ENCODE data around the gene SLC35F3.
"Not testable (repeated sequence)": the region's sequence is repeated elsewhere in the genome, so short reads cannot be mapped to it uniquely, and the experiment has no call there.

SLC35F3 gene

DNA sequence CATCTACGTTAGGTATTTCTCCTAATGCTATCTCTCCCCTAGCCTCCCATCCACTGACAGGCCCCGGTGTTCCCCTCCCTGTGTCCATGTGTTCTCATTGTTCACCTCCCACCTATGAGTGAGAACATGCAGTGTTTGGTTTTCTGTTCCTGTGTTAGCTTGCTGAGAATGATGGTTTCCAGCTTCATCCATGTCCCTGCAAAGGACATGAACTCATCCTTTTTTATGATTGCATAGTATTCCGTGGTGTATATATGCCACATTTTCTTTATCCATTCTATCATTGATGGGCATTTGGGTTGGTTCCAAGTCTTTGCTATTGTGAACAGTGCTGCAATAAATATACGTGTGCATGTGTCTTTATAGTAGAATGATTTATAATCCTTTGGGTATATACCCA lies 247.9 kb downstream of the SLC35F3 start:
- DNase-seq: not testable (repeated sequence)

DNA sequence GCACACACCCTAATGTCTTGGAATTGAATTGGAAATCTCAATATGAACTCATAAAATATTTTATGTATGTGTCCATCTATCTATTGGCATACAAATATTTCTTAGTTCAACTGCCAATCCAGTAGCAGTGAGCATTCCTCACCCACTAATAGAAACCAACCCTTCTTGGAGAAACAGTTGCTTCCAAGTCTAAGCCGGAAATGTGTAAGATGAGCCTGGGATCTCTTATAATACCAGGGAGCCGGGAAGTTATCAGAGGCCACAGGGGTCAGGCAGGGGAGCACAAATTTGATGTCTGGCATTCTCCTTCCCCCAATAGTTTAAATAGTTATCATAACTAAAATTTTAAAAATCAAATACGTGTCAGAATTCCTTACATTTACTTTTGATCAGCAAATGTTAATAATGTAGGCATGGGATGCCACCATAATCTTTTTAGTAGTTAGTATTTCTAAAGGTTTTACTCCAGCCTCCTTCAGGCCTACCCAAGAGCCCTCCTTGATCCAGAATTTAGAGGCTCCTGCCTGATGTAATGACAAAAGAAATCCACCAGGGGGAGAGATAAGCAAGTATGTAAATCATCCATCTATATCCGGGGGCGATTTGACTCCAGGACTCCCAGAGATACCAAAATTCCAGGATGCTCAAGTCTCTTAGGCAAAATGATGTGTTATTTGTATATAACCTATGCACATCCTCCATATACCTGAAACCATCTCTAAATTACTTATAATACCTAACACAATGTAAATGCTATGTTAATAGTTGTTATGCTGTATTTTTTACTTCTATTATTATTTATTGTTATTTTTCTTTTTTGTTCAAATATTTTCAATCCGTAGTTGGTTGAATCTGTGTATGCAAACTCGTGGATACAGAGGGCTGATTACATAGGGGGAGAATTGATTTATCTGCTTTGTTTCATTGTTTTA lies 250.1 kb downstream of the SLC35F3 start:
- no peak for DNase-seq

DNA sequence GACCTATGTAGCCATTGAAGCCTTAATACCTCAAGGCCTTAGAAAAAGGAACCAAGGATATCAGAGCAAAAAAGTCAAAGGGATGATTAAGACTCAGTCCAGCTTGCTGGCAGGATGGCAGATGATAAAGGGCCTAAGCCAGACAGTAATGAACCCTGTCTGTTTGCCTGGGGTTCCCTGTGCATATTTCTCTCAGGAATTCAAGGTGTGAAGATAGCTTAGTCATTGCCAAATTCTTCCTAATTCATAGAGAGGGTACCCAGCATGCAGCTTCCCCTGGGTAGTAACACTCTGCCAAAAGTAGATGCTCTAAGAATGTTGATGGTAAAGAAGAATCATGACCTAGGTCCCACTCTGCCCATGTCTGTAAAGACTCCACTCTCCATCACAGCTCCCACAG lies 258.2 kb downstream of the SLC35F3 start:
- DNase-seq: no peak

DNA sequence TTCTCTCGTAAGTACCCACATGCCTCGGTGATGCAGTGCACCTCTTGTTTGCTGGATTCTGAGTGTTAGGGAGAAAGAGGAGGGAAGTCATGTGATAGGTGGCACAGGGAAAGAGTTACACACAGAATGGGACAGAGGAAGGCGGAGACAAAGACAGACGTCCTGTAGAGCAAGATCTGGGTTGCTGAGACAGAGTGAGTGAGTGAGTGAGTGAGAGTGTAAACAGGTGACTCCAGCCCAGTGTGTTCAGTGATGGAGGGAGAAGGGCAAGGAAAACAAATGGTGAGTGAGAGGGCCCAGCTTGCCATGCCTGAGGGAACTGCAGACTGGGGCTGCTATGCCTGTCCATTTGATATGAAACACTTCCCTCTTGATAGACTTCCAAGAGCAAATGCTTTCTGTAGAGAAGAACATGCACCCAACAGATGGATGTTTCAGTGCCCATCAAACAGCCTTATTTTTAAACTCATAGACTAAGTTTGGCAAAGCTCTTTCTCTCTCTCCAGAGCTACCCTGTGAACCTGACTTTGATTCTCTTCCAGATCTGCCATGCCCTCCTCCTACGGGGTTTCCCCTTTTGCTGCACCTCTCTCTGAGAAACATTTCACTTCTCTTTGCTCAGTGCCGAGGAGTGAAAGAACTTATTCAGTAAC lies 258.9 kb downstream of the SLC35F3 start:
- DNase-seq: no peak

DNA sequence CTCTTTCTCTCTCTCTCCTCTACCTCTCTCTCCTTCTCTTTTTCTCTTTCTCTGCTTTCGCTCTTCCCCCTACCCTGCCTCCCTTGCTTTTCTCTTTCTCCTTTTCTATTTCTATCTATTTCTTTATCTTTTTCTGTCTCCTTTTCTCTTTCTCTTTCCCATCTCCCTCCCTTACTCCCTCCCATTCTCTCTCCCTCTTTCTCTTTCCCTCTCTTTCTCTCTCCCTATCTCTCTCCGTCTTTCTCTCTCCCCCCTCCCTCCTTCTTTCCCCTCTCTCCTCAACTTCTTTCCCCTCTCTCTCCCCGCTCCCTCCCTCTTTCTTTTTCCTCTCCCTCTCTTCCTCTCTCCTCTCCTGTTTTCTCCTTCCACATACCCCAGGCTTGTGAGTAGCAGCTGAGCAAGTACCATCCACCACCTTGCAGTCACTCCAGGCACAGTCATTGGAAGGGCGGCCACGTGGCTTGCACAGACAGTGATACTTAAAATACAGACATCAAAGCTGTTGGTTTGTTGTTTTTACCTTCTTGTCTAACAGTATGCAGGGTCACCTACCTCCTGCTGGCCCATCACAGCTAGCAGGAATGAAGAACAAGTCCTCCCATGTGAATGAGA lies 259.7 kb downstream of the SLC35F3 start:
- no peak for DNase-seq

DNA sequence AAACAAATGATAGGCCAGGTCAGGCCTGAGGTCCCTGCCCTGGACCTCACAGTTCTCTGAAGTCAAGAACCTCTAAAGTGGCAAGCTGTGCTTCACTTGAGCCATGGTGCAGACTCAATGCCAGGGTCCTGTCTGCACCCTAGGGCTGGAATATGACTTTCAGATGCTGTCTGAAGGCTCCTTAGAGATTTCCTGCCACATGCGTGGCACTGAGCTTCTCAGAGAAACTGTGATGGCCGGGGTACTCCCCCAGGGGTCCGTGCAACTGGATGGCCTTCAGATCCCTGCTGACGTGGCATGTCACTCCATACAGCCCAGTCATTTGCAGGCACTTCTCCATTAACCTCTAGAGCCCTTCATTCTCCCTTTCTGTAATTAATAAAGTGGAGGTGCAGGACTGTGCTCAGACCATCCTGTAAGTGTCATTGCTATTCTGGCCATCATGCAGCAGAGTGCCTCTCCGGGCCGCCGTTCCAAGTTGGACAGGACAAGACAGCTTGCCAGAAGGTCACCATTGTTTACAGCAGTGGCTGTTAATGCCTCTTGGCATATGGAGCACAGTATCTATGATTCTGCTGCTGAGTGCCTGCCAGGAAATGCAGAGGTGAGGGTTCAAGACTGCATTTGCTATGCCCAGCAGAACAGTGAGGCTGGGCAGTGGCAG lies 263.7 kb downstream of the SLC35F3 start:
- no peak for DNase-seq

DNA sequence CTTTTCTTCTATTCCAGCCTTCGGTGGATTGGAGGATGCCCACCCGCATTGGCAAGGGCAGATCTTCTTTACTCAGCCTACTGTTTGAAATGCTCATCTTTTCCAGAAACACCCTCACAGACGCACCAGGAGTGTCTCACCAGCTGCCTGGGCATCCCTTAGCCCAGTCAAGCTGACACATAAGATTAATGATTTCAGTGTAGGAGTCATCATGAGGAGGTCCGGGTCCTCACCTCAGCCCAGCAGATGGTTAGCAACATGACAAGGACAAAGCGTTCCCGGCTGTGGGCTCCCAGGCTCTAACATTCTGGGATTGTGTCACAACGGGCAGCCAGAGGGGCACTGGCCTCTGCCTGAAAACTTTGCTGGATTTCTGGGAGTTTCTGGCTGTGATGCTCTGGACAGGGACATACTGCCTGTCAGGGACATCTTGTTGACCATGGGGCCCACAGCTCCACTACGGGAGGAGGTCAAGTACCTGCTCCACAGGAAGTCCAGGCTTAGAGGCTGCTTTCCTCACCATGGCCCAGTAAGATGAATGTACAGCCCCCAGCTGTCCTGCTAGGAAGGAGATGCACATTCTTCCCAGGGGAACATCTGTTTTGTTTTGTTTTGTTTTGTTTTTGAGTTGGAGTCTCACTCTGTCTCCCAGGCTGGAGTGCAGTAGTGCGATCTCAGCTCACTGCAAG lies 264.8 kb downstream of the SLC35F3 start:
- DNase-seq: no peak

DNA sequence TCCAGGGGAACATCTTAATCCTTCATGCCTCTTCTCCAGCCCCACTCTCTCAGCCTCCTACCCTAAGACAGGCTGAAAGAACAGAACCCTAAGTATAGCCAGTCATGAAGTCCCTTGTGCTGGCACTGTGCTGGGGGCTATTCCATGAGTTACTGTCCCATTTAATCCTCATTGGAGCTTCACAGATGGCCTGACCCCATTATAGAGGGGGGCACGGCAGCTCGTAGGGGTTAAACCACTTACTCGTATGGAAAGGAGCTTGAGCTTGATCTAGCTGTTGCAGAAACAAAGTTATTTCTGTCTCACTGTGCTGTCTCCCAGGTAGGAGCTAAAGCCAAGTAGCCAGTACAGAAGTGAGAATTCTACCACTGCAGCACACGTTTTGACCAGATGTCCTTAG lies 265.6 kb downstream of the SLC35F3 start:
- DNase-seq: no peak

DNA sequence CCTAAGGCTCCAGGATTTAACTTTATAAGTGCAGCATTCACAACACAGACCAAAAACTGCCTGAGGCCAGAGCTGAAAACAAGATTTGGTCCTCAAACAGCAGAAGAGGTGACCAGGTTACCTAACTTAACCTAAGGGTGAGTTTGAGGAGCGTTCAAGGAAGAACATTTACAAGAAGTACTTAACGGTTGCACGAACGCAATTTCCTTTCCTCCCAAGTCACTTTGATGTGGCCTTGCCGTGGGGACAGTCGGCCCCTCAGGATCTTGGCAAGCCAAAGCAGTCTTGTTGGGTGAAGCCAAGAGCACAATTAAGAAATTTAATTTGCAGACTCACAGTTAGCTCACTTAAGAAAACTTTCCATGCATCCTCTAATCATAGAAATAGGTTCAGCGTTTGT lies 266.1 kb downstream of the SLC35F3 start:
- no peak for DNase-seq

DNA sequence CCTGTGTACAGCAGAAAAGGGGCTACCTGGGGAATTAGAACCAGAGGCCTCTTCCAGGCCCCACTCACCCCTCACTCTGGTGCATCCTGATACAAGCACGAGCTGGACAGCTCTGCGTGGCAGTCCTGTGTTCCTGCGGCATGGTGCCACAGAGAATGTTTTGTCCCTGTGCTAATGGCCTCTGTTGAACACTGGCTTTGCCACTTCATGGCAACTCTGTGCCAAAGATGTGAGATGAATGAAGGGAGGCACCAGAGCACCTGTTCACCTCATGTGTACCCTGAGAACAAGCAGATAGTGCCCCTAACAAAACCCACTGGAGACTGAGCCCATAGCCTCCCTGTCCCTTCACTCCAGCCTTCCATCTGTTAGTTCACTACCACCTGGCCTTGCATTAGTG lies 269.5 kb downstream of the SLC35F3 start:
- no peak for DNase-seq

DNA sequence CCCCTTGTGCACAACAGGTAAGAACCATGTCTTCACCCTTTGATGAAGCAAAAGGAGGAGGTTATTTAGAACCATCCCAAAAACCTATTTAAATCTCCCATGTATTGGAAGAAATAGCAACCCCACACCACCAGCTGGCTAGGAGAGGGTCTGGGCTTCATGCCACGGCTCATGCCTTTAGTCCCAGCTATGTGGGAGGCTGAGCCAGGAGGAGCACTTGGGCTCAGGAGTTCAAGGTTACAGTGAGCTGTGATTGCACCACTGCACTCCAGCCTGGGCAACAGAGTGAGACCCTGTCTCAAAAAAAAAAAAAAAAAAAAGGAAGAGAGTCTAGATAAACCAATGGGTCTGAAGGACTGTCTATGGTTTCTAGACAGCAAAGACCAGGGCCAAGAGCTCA lies 270.9 kb downstream of the SLC35F3 start:
- no peak for DNase-seq

DNA sequence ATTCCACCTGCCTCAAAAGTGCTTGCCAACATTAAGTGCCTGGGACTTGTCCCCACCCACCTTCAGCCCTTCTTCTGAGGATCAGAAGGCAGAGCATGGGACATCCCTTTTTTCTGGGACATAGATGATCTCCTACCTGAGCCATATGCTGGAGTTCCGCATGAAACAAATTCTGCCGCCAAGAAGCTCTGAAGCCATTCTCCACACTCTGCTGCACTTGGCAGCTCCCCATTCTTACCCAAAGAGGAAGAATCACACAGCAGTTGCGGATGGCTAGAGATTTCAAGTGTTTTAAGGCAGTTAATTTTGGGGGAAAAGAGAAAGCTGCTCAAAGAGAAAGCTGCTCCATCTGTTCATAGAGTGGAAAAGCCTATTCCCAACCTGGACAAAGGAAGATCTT lies 271.5 kb downstream of the SLC35F3 start:
- DNase-seq: no peak

DNA sequence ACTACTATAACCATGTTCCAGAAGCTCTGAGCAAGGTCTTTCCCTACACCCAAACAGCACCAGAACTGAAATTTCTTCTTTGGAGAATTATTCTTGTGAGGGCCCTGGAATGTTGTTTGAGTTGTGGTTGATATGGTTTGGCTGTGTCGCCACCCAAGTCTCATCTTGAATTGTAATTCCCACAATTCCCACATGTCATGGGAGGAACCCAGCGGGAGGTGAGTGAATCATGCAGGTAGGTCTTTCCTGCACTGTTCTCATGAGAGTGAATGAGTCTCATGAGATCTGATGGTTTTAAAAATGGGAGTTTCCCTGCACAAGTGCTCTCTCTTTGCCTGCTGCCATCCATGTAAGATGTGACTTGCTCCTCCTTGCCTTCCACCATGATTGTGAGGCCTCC lies 272.4 kb downstream of the SLC35F3 start:
- DNase-seq: not testable (repeated sequence)

DNA sequence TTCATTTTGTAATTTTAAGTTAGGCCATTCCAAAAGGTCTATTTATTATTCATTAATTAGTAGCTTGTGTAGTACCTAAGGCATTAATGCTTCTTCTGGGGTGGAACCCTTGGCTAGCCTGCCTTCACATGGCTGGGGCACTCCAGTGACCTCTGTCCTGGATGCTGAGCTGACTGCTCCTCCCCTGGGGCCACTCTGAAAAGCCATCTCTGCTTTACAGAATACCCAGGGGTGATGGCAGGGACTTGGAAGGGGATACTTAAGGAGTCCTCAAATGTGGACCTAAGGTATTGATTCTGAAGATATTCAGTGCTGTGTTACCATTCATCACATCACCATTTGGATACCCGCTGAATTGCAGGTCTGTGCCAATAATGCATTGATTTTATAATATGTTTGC lies 281.0 kb downstream of the SLC35F3 start:
- no peak for DNase-seq

DNA sequence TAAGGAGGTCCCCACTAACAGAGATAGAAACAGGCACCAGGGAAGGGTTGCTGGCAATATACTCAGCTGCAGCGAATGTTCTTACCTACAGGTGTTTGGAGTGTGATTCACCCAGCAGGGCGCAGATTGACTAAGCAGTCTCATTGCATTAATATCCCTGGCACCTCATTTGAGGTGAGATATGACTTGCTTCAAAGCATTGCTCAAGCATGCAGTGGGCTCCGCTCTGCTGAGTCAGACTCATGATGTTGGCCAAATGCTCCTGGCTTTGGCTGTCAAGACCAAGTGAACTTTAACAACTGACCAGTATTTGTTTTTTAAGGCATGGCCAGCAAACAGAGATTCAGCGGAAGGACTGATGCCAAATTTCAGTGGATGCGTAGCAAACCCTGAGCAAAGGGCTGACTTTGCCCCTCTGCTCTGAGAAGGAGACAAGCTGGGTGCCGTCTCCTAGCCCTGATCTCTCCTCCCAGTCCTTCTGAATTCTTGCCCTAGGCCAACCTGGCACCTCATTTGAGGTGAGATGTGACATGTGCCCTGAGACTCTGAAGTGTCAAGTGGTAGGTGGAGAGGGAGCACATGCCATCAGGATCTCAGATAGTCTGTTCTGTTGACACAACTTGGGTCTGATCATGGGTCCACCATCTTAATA lies 281.7 kb downstream of the SLC35F3 start:
- no peak for DNase-seq

DNA sequence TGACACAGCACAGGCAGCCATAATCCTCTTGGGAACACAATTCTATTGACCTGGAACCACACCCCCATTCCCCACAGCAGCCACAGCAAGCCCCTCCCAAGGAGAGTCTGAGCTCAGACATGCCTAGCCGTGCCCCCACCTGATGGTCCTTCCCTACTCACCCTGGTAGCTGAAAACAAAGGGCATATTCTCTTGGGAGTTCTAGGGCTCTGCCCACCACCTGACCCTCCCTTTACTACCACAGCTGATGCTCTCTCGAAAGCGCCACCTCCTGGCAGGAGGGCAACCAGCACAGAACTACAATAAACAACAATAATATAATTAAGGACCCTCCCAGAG lies 283.9 kb downstream of the SLC35F3 start:
- DNase-seq: no peak

DNA sequence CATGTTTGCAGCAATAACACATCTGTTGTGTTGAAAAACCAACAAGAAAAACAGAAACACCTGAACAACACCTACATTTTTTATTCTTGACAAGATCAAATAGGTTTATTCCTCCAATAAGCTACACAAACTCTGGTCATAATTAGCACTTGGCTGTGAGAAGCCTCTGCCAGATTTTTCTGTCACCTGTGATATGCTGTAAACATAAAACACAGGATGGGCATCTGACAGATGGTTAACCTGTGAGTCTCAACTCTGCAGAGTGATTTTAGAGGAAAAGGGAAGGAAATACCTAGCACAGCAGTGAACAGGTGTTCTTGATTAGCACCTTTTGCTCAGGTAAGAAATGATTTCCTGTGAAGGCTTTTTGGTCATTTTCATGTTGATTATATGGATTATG lies 293.4 kb downstream of the SLC35F3 start:
- no peak for DNase-seq

DNA sequence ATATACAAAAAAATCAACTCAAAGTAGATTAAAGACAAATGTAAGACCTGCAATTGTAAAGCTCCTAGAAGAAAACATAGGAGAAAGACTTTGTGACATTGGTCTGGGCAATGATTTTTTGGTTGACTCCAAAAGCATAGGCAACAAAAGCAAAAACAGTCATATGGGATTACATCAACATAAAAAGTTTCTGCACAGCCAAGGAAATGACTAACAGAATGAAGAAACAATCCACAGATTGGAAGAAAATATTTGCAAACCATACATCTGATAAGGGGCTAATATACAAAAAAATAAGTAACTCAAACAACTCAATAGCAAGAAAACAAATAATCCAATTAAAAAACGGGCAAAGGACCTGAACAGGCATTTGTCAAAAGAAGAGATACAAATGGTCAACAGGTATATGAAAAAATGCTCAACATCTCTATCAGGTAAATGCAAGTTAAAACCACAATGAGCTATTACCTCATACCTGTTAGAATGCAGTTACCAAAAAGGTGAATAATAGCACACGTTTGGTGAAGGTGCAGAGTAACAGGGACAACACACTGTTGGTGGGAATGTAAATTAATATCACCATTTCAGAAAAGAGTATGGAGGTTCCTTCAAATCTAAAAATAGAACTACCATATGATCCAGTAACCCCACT lies 295.1 kb downstream of the SLC35F3 start:
- no peak for DNase-seq

DNA sequence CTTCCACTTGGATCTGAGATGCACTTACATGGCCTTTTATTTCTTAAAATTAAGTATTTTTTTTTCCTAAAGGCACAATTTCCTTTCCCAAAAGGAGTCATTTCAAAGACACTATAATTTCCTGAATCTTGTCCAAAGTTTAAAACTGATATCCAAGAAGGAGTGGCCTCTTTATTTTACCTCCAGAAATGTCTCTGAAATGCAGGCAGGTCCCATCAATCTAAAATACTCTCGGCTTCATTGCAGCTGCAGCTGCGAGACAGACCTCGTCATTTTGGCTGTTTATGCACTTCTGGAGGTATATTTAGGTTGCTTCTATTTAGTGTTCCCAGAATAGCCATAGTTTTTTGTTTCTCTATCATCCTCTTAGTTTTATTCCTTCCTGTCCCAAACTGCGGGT lies 296.1 kb downstream of the SLC35F3 start:
- no peak for DNase-seq

DNA sequence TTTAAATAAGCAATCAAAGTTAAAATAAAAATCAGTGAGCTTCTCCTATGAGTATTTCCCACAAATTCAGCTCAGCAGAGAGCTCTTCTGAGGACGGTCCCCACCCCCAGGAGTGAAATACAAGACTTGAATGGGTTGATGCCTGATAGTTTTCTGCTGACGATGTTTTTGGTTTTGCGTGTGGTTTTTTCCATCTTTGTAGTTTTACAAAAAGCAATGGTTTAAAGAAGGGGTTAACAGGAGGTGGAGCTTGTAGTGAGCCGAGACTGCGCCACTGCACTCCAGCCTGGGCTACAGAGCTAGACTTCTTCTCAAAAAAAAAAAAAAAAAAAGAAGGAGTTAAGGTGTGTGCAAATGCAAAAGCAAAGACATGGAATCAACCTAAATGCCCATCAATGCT lies 297.1 kb downstream of the SLC35F3 start:
- DNase-seq: no peak

DNA sequence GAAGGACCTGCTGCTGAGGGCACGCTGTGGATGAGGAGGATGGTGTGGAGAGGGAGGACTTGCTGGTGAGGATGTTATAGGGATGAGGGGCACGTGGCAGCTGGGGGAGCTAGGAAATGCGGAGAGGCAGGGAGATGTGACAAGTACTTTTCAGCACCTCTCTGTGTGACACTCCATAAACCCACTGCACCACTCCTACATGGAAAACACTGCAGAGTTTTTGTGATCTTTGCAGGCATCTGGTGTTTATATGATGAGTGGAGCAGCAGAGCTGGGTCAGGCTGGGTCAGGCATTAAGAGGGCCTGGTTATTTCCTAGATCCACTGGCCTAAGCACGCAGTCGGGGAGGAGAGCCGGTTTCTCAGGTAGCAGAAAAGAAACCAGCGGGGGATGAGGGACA lies 301.5 kb downstream of the SLC35F3 start:
- no peak for DNase-seq

All from stimulated activated CD4-positive, alpha-beta T cell treated with anti-CD3 and anti-CD28 coated beads, Interleukin-12 subunit alpha, Interleukin-12 subunit beta, amount 100 ng/mL, for 4 hours (primary cell).